Activated B cell treated with CpG ODN at 0.5 μM for 24 hours (primary cell): ENCODE data around the gene GAB1. TPM values are rescaled to one million over a fixed set of nuclear protein-coding genes. Genes with fewer than 3 reads are reported as not detected.

Source experiments
- ATAC-seq: fragments of 200-7000 bp; cut with Tn5 transposase; one replicate; pipeline ENCODE4 v1.10.0; 2021; ENCODE audit warnings: low read depth, mild to moderate bottlenecking, moderate library complexity
- CTCF ChIA-PET: fragments of 350-600 bp; sonication (Branson Sonifier 250); formaldehyde crosslinking; loops from one replicate; lab custom pipeline; 2021; ENCODE audit warnings: antibody characterized with exemption; lab: Charles Lee
- POLR2A ChIA-PET: fragments of 350-600 bp; sonication (Branson Sonifier 250); formaldehyde crosslinking; loops from one replicate; lab custom pipeline; 2021; ENCODE audit warnings: antibody characterized with exemption; lab: Charles Lee
- DNase-seq: peaks from one replicate; pipeline ENCODE4 v3.0.0; 2022
- H3K27ac Mint-ChIP-seq: one replicate; pipeline ENCODE4 v1.8.0; 2020; ENCODE audit warnings: mixed read lengths
- H3K27me3 Mint-ChIP-seq: one replicate; pipeline ENCODE4 v1.8.0; 2021; ENCODE audit warnings: mixed read lengths
- H3K36me3 Mint-ChIP-seq: one replicate; pipeline ENCODE4 v1.8.0; 2021; ENCODE audit warnings: low read depth, mixed read lengths
- H3K4me1 Mint-ChIP-seq: one replicate; pipeline ENCODE4 v1.8.0; 2021; ENCODE audit warnings: mixed read lengths
- H3K4me3 Mint-ChIP-seq: one replicate; pipeline ENCODE4 v1.8.0; 2020; ENCODE audit warnings: mild to moderate bottlenecking, mixed read lengths
- H3K9me3 Mint-ChIP-seq: one replicate; pipeline ENCODE4 v1.8.0; 2020; ENCODE audit warnings: mixed read lengths
- intact Hi-C: fragments of 100-400 bp; cut with micrococcal nuclease; formaldehyde crosslinking; loops from one replicate; pipeline ENCODE4 v1.15.1; 2024
- total RNA-seq: library from RNA; stranded (reverse); gene quantifications from 2 replicates; pipeline ENCODE4 v1.2.3, GENCODE V29; 2022
- TF ChIP-seq, protein P1 (sequence below): fragments of 200-600 bp; IDR thresholded peaks from one replicate; pipeline ENCODE4 v1.8.0; 2022; ENCODE audit warnings: antibody characterized with exemption, mild to moderate bottlenecking

GAB1 gene
- total RNA-seq, 1 donor from 2014 or later = 12.0 TPM

- H3K27ac Mint-ChIP-seq = no peak overlapping the region
- POLR2A ChIA-PET = no interaction called here
Measured at GRCh38 chr4:143374255-143374654, 37.6 kb downstream of the GAB1 start.

GRCh38 chr4:143374771-143375170 is 38.1 kb downstream of the GAB1 start:
- no peak overlapping the region for H3K27ac Mint-ChIP-seq
- H3K4me1 Mint-ChIP-seq = peaks cover 71% of the 10 kb centered on the region

More at GRCh38 chr4:143374255-143374654, 37.6 kb downstream of the GAB1 start:
- ATAC-seq (no peak), DNase-seq (no peak)
- H3K27me3 Mint-ChIP-seq = no peaks in the 10 kb centered on the region
- TF ChIP-seq, protein P1, sequence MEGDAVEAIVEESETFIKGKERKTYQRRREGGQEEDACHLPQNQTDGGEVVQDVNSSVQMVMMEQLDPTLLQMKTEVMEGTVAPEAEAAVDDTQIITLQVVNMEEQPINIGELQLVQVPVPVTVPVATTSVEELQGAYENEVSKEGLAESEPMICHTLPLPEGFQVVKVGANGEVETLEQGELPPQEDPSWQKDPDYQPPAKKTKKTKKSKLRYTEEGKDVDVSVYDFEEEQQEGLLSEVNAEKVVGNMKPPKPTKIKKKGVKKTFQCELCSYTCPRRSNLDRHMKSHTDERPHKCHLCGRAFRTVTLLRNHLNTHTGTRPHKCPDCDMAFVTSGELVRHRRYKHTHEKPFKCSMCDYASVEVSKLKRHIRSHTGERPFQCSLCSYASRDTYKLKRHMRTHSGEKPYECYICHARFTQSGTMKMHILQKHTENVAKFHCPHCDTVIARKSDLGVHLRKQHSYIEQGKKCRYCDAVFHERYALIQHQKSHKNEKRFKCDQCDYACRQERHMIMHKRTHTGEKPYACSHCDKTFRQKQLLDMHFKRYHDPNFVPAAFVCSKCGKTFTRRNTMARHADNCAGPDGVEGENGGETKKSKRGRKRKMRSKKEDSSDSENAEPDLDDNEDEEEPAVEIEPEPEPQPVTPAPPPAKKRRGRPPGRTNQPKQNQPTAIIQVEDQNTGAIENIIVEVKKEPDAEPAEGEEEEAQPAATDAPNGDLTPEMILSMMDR = no peak
- intact Hi-C loops = no loop called here
- H3K36me3 Mint-ChIP-seq = no peaks in the 10 kb centered on the region
- peaks cover 72% of the 10 kb centered on the region for H3K4me1 Mint-ChIP-seq
- H3K9me3 Mint-ChIP-seq = no peaks in the 10 kb centered on the region
- CTCF ChIA-PET = interaction anchor here (2.2 kb wide), 1 partner anchor 122 kb away, joined by 5 read pairs; no protein-coding TSS in a partner anchor
- no peak overlapping the region for H3K4me3 Mint-ChIP-seq

GRCh38 chr4:143375326-143376073 is 38.8 kb downstream of the GAB1 start:
- Mint-ChIP-seq H3K4me1 (peaks cover 68% of the 10 kb centered on the region), H3K27me3 (no peaks in the 10 kb centered on the region), H3K4me3 (no peak overlapping the region), H3K27ac (peak overlapping the region; percentile 86), H3K36me3 (no peaks in the 10 kb centered on the region), H3K9me3 (no peaks in the 10 kb centered on the region)
- peak; percentile 61 for ATAC-seq
- no peak for DNase-seq
- TF ChIP-seq, protein P1 = no peak
- intact Hi-C loops = loop anchor here (1.0 kb wide), 1 partner anchor 107 kb away; no protein-coding TSS in a partner anchor
- CTCF ChIA-PET = interaction anchor here (1.0 to 2.7 kb wide), 16 partner anchors 10 to 172 kb away, joined by 3 to 15 read pairs (median 6); partner anchors contain the start of gene GAB1
- POLR2A ChIA-PET = interaction anchor here (0.8 to 3.5 kb wide), 5 partner anchors 8 to 138 kb away, joined by 3 to 27 read pairs (median 4); partner anchors contain the start of genes GAB1 and SMARCA5

More at GRCh38 chr4:143374771-143375170, 38.1 kb downstream of the GAB1 start:
- no peaks in the 10 kb centered on the region for H3K36me3 Mint-ChIP-seq
- ATAC-seq (no peak), DNase-seq (no peak)
- H3K9me3 Mint-ChIP-seq = no peaks in the 10 kb centered on the region
- H3K27me3 Mint-ChIP-seq = no peaks in the 10 kb centered on the region
- CTCF ChIA-PET = interaction anchor here (1.0 to 2.7 kb wide), 7 partner anchors 17 to 122 kb away, joined by 3 to 15 read pairs (median 12); partner anchors contain the start of gene GAB1
- TF ChIP-seq, protein P1 = no peak
- intact Hi-C loops = loop anchor here (1.0 kb wide), 1 partner anchor 108 kb away; no protein-coding TSS in a partner anchor
- POLR2A ChIA-PET = interaction anchor here (0.8 to 3.5 kb wide), 3 partner anchors 9 to 38 kb away, joined by 3 to 27 read pairs (median 19); partner anchors contain the start of gene GAB1
- no peak overlapping the region for H3K4me3 Mint-ChIP-seq

DNA sequence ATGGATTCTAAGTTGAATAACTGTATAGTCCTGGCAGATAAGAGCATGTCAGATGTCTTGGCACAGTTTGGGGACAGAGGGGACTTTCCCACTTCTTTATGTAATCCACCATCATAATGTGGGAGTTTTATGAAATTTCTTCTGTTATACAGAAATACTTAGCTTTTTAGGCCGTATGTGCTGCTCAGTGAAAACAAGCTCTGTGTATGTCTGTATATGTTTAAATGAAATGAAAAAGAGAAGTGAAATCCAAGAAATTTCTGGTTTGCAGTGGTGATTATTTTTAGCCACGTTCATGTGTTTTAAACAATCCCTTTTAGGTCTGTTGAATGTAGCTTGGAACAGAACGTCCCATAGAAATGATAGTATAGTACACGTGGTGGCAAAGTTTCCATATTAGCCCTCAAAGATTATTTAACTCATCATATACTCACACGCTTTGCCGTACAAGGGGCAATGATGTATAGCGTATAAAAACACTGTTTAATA is 41.0 kb downstream of the GAB1 start:
- Mint-ChIP-seq H3K4me3 (peak overlapping the region; percentile 55), H3K4me1 (peaks cover 73% of the 10 kb centered on the region), H3K36me3 (no peaks in the 10 kb centered on the region), H3K27ac (peak overlapping the region; percentile 86), H3K27me3 (no peaks in the 10 kb centered on the region), H3K9me3 (no peaks in the 10 kb centered on the region)
- ATAC-seq = peak; percentile 69
- POLR2A ChIA-PET = interaction anchor here (0.6 to 3.5 kb wide), 5 partner anchors 19 to 202 kb away, joined by 3 to 27 read pairs (median 3); partner anchors contain the start of genes GAB1 and SMARCA5
- CTCF ChIA-PET = interaction anchor here (1.6 to 2.7 kb wide), 3 partner anchors 8 to 106 kb away, joined by 5 to 14 read pairs (median 8); no protein-coding TSS in a partner anchor
- intact Hi-C loops = loop anchor here (1.0 kb wide), 4 partner anchors 18 to 136 kb away; partner anchors contain the start of gene SMARCA5
- DNase-seq = no peak
- TF ChIP-seq, protein P1 = no peak
